HL-60 (cell line): Measurements from ENCODE around the gene KCNC1.

ENCODE experiments used
- DNase-seq, 2 experiments: peaks; one replicate each; pipeline ENCODE4 v3.0.0-alpha.2; 2010 to 2020; ENCODE audit warnings: low read depth in 1 of 2, low spot score in 1 of 2
- H3K27ac ChIP-seq: fragments of 250-450 bp; sonication (Bioruptor Pico); replicated peaks from 2 replicates; pipeline ENCODE4 v1.5.1; 2020; ENCODE audit warnings: mild to moderate bottlenecking, moderate library complexity
- H3K27me3 ChIP-seq: fragments of 250-450 bp; sonication (Bioruptor Pico); 2 replicates; pipeline ENCODE4 v1.5.1; 2021; ENCODE audit warnings: mild to moderate bottlenecking, moderate library complexity; ENCODE audit not compliant: insufficient read depth, poor library complexity, severe bottlenecking
- H3K4me3 ChIP-seq: replicated peaks from 2 replicates; pipeline ENCODE4 v1.5.1; 2011; ENCODE audit warnings: mild to moderate bottlenecking, control low read depth, low read length; ENCODE audit not compliant: insufficient read depth
- CTCF ChIP-seq: IDR thresholded peaks from one replicate; pipeline ENCODE4 v1.5.1; 2011; ENCODE audit warnings: low read length, control low read depth, inconsistent platforms; ENCODE audit not compliant: insufficient read depth
- GABPA ChIP-seq: IDR thresholded peaks from 2 replicates; pipeline ENCODE4 v1.6.1; 2012; ENCODE audit warnings: low read depth
- POLR2AphosphoS5 ChIP-seq: IDR thresholded peaks from 2 replicates; pipeline ENCODE4 v1.6.1; 2012; ENCODE audit warnings: low read depth
- REST ChIP-seq: IDR thresholded peaks from 2 replicates; pipeline ENCODE4 v1.6.1; 2012; ENCODE audit warnings: low read depth; ENCODE audit not compliant: insufficient replicate concordance
- SPI1 ChIP-seq: IDR thresholded peaks from 2 replicates; pipeline ENCODE4 v1.6.1; 2012; ENCODE audit warnings: low read depth, mild to moderate bottlenecking, borderline replicate concordance

KCNC1 gene

GRCh38 chr11:17812091-17812864 lies 77.7 kb downstream of the KCNC1 start:
- Histone ChIP-seq H3K27ac (no peak overlapping the region), H3K27me3 (no peaks in the 10 kb centered on the region), H3K4me3 (no peak overlapping the region)
- no peak for DNase-seq
- TF ChIP-seq GABPA (no peak), REST (no peak), CTCF (no peak), SPI1 (no peak), POLR2AphosphoS5 (no peak)

GRCh38 chr11:17812865-17813187 lies 78.2 kb downstream of the KCNC1 start:
- no peak for TF ChIP-seq SPI1
- no peak for TF ChIP-seq CTCF
- TF ChIP-seq POLR2AphosphoS5, result no peak
- no peak for TF ChIP-seq REST
- TF ChIP-seq GABPA, result no peak
- H3K4me3 ChIP-seq, result no peak overlapping the region
- no peak for DNase-seq

GRCh38 chr11:17813391-17814059 lies 78.9 kb downstream of the KCNC1 start:
- no peak for TF ChIP-seq GABPA
- TF ChIP-seq REST, result no peak
- no peak for TF ChIP-seq CTCF
- no peak for TF ChIP-seq POLR2AphosphoS5
- no peak for TF ChIP-seq SPI1
- H3K27ac ChIP-seq, result no peak overlapping the region
- no peak for DNase-seq

More at GRCh38 chr11:17812865-17813187, 78.2 kb downstream of the KCNC1 start:
- Histone ChIP-seq H3K27me3 (no peaks in the 10 kb centered on the region), H3K27ac (no peak overlapping the region)

More at GRCh38 chr11:17813391-17814059, 78.9 kb downstream of the KCNC1 start:
- Histone ChIP-seq H3K27me3 (no peaks in the 10 kb centered on the region), H3K4me3 (no peak overlapping the region)
